Stimulated activated effector memory CD8-positive, alpha-beta T cell treated with anti-CD3 and anti-CD28 coated beads, Interleukin-12 subunit alpha, Interleukin-12 subunit beta, amount 100 ng/mL, for 72 hours (primary cell): Measurements from ENCODE around the gene F2.
A peak's percentile ranks its signal among the peaks of the same experiment; 100 is the strongest.
"Not testable (repeated sequence)": the region's sequence is repeated elsewhere in the genome, so short reads cannot be mapped to it uniquely, and the experiment has no call there.

Experiments used
- ATAC-seq: fragments of 150-1000 bp; cut with Tn5 transposase; 2 replicates; pipeline ENCODE4 v1.10.0; 2021
- DNase-seq, 2 donors: peaks; one replicate each; pipeline ENCODE4 v3.0.0; 2021 to 2022; ENCODE audit warnings: low spot score in 2 of 2
- H3K27ac Mint-ChIP-seq: one replicate; pipeline ENCODE4 v1.8.0; 2022; ENCODE audit warnings: mild to moderate bottlenecking, mixed read lengths
- H3K36me3 Mint-ChIP-seq: one replicate; pipeline ENCODE4 v1.8.0; 2022; ENCODE audit warnings: mild to moderate bottlenecking, mixed read lengths
- H3K4me1 Mint-ChIP-seq: one replicate; pipeline ENCODE4 v1.8.0; 2022; ENCODE audit warnings: mixed read lengths
- H3K4me3 Mint-ChIP-seq: one replicate; pipeline ENCODE4 v1.8.0; 2022; ENCODE audit warnings: mild to moderate bottlenecking, mixed read lengths
- H3K9me3 Mint-ChIP-seq: one replicate; pipeline ENCODE4 v1.8.0; 2022; ENCODE audit warnings: mixed read lengths

F2 gene

GRCh38 chr11:46719048-46719542 is at the start of gene F2:
TSS of gene F2 (plus strand) at chr11:46719213. CDS start at chr11:46719236, 23 bp downstream.
- H3K27ac Mint-ChIP-seq = peak within 1 kb of the TSS; percentile 48
- no peaks in the 10 kb centered on the region for H3K4me1 Mint-ChIP-seq
- DNase-seq = no peak
- no peaks in the 10 kb centered on the region for H3K9me3 Mint-ChIP-seq
- peak; percentile 37 for ATAC-seq
- H3K36me3 Mint-ChIP-seq = no peaks in the 10 kb centered on the region
- no peak within 1 kb of the TSS for H3K4me3 Mint-ChIP-seq

- Mint-ChIP-seq H3K27ac (peak overlapping the region; percentile 90), H3K4me3 (no peak overlapping the region), H3K9me3 (no peaks in the 10 kb centered on the region), H3K4me1 (peaks cover 43% of the 10 kb centered on the region), H3K36me3 (peaks cover 76% of the 10 kb centered on the region)
- DNase-seq (no peak), ATAC-seq (no peak)
These were observed 49.3 kb upstream of the F2 start for GRCh38 chr11:46669711-46670139.

DNA sequence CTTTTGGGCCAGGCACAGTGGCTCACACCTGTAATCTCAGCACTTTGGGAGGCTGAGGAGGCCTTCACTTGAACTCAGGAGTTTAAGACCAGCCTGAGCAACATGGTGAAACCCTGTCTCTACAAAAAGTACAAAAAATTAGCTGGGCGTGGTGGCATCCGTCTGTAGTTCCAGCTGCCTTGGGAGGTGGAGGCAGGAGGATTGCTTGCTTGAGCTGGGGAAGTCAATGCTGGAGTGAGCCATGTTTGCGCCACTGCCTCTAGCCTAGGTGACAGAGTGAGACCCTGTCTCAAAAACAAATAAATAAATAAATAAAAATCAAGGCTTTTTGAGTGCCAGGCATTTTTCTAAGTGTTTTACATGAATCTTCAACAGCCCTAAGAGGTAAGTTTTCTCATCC is 48.5 kb upstream of the F2 start:
- H3K4me3 Mint-ChIP-seq = peak overlapping the region; percentile 50
- DNase-seq, H3K9me3 Mint-ChIP-seq, ATAC-seq: not testable (repeated sequence)
- H3K4me1 Mint-ChIP-seq = peaks cover 48% of the 10 kb centered on the region
- H3K36me3 Mint-ChIP-seq = peaks cover 68% of the 10 kb centered on the region
- H3K27ac Mint-ChIP-seq = peak overlapping the region; percentile 90

DNA sequence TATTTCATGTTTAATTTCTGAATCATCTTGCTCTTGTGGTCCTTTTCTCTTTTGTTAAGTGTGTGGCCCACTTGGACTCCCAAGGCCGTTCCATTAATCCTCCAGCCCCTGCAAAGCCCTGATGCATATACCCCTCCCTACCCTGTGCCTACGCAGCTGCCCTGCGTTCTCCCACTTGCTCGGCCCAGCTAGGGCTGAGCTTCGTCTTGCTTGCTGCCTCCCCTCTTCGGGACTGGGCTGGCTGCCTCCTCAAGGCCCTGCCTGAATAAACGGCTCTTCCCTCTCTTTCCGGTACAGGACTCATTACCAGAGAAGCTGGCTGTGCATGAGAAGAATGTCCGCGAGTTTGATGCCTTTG is 47.1 kb upstream of the F2 start:
- peak overlapping the region; percentile 50 for H3K4me3 Mint-ChIP-seq

GRCh38 chr11:46672381-46672839 is 46.6 kb upstream of the F2 start:
- Mint-ChIP-seq H3K4me3 (peak overlapping the region; percentile 50), H3K4me1 (peaks cover 59% of the 10 kb centered on the region), H3K36me3 (peaks cover 57% of the 10 kb centered on the region), H3K9me3 (no peaks in the 10 kb centered on the region), H3K27ac (peak overlapping the region; percentile 90)
- ATAC-seq = no peak
- no peak for DNase-seq

More for the DNA sequence above, 47.1 kb upstream of the F2 start:
- Mint-ChIP-seq H3K9me3 (no peaks in the 10 kb centered on the region), H3K36me3 (peaks cover 57% of the 10 kb centered on the region), H3K4me1 (peaks cover 54% of the 10 kb centered on the region), H3K27ac (peak overlapping the region; percentile 90)
- ATAC-seq = no peak
- no peak for DNase-seq

DNA sequence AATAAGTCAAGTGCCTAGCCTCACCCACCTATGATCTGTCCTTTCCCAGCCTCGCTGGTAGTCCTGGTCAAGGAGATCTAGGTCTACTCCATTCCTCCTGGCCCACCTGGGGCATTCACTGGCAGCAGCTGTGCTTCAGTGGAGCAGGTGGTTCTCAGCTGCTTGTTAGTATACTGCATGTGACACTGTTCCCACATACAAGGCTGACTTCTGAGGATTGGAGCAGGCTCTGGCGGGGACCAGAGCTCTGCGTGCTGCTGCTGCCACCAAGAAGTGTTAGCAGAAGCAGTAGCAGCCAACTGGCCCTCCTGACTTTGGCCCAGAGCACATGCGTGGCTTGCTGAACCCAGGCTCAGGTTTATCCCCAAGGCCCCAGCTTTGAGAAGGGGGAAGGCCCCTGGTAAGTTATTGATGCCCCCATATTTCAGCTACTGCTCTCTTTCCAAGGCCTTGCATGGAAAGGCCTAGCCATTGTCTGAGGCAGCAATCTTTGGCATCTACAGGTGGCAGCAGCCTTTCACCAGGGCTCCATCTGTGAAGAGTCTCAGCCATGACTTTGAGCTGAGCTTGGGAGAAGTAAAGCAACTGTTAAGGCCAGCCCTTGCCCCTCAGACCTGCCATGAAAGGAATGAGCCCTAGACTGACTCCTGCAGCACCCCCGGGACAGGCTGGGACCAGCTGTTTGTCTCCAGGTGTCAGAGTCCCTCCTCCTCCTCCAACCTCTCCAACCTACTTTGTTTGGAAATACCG is 45.1 kb upstream of the F2 start:
- H3K4me1 Mint-ChIP-seq = peaks cover 60% of the 10 kb centered on the region
- H3K9me3 Mint-ChIP-seq = no peaks in the 10 kb centered on the region
- H3K27ac Mint-ChIP-seq = peak overlapping the region; percentile 90
- peaks cover 56% of the 10 kb centered on the region for H3K36me3 Mint-ChIP-seq
- DNase-seq = no peak
- no peak for ATAC-seq
- H3K4me3 Mint-ChIP-seq = no peak overlapping the region

- Mint-ChIP-seq H3K9me3 (no peaks in the 10 kb centered on the region), H3K4me3 (no peak overlapping the region), H3K36me3 (peaks cover 59% of the 10 kb centered on the region), H3K4me1 (peaks cover 54% of the 10 kb centered on the region), H3K27ac (peak overlapping the region; percentile 90)
- no peak for ATAC-seq
- no peak for DNase-seq
These were observed 44.3 kb upstream of the F2 start for GRCh38 chr11:46674463-46675287.

DNA sequence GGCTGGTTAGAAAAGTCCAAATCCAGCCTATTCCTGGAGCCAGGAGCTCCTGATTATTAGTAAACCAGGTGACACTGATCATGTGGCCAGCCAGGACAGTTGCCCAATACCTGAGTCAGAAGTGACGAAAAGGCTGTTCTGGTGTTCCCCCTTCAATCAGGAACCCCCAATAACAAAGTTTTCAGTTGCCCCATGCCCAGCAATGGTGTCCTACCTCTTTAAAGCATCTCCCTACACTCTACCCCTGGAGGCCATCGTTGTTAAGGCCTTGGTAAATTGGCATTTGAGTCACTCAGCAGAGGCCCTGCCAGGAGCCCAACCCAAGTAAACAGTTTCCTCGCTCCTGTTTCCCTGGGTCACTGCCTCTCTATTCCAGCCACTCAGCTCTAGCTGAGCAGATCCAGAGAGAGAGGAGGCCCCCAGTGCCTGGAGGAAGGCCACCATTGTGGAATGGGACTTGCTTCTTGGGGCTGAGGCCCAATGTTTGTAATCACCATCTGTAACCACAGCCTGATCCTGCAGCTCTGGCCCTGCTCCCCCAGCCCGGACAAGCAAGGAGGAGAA is 43.6 kb upstream of the F2 start:
- Mint-ChIP-seq H3K9me3 (no peaks in the 10 kb centered on the region), H3K36me3 (peaks cover 54% of the 10 kb centered on the region), H3K4me1 (peaks cover 48% of the 10 kb centered on the region), H3K4me3 (no peak overlapping the region), H3K27ac (peak overlapping the region; percentile 90)
- DNase-seq = no peak
- no peak for ATAC-seq

DNA sequence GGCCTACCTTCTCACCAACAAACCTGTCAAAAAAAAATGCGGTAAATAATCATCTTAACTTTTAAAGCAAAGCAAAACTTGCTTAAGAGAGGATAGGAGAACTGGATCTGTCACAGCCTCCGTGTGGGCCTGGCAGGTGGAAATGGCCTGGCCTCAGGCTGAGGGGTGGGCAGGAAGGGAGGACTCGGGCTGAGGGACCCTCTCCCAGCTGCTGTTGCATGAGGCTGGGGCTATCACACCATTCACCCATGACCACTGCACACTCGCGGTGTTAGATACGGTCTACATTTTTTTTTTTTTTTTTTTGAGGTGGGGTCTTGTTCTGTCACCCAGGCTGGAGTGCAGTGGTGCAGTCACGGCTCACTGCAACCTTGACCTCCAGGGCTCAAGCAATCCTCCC is 43.1 kb upstream of the F2 start:
- Mint-ChIP-seq H3K4me1 (peaks cover 42% of the 10 kb centered on the region), H3K9me3 (no peaks in the 10 kb centered on the region), H3K27ac (no peak overlapping the region), H3K4me3 (no peak overlapping the region), H3K36me3 (peaks cover 56% of the 10 kb centered on the region)
- ATAC-seq = no peak
- no peak for DNase-seq

DNA sequence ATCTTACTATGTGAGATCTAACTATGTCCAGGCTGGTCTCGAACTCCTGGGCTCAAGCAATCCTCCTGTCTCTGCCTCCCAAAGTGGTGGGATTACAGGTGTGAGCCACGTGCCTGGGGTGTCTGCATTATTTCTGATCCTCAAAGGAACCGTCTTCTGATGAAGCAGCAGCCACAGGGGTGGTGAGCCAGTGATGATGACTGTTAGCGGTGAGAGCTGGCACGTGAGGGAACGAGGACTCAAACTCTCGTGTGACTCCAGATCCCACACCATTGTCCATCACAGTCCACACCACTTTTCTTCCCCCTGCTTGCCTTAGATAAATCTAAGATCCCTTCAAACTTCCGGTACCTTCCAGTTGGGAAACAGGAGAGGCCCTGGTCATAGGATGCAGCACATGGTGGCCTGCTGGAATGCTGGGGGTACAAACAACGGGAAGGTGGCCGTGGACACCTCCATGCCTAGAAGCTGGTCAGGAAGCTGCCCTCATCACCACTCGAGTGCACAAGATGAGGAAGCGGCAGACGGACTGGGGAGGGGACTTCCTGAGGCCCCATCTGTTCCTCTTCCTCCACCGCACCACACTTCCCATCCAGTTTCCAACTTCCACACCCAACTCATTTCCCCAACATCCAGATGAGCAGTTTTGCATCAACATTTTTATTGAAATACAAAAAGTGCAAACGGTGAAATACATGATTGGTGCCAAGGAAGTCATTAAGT is 42.4 kb upstream of the F2 start:
- peak overlapping the region; percentile 73 for H3K27ac Mint-ChIP-seq
- H3K36me3 Mint-ChIP-seq = peaks cover 56% of the 10 kb centered on the region
- peaks cover 35% of the 10 kb centered on the region for H3K4me1 Mint-ChIP-seq
- no peak for ATAC-seq
- no peak for DNase-seq
- H3K9me3 Mint-ChIP-seq = no peaks in the 10 kb centered on the region
- H3K4me3 Mint-ChIP-seq = no peak overlapping the region

- H3K4me3 Mint-ChIP-seq = no peak overlapping the region
- H3K9me3 Mint-ChIP-seq = no peaks in the 10 kb centered on the region
- ATAC-seq = peak; percentile 5
- peaks cover 52% of the 10 kb centered on the region for H3K36me3 Mint-ChIP-seq
- peak overlapping the region; percentile 73 for H3K27ac Mint-ChIP-seq
- no peak for DNase-seq
- H3K4me1 Mint-ChIP-seq = peaks cover 30% of the 10 kb centered on the region
These were observed 41.8 kb upstream of the F2 start for GRCh38 chr11:46677169-46677568.

- H3K27ac Mint-ChIP-seq = peak overlapping the region; percentile 70
These were observed 40.8 kb upstream of the F2 start for GRCh38 chr11:46677991-46678740.

DNA sequence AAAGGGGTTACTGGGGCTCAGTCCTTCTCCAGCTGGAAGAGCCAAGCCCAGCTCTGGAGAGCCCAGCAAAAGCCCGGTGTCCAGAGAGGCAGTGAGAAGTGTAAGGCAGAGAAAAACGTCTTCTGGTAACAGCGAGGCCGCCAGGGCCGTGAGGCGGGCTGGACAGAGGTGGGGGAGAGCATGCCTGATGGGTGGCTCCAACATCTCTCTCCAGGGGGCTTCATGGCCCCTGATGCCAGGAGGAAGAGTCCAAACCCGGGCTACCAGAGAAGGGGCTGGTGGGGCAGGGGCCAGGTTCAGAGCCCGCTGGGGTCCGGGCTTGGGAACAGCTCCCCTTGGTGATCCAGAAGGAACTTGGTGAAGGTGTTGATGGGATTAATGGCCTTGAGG is 40.3 kb upstream of the F2 start:
- Mint-ChIP-seq H3K27ac (peak overlapping the region; percentile 70), H3K4me1 (peaks cover 21% of the 10 kb centered on the region), H3K4me3 (no peak overlapping the region), H3K9me3 (no peaks in the 10 kb centered on the region), H3K36me3 (peaks cover 55% of the 10 kb centered on the region)
- DNase-seq = no peak
- ATAC-seq = no peak

More at GRCh38 chr11:46677991-46678740, 40.8 kb upstream of the F2 start:
- H3K4me1 Mint-ChIP-seq = peaks cover 21% of the 10 kb centered on the region
- no peak overlapping the region for H3K4me3 Mint-ChIP-seq
- peaks cover 49% of the 10 kb centered on the region for H3K36me3 Mint-ChIP-seq
- DNase-seq = no peak
- no peaks in the 10 kb centered on the region for H3K9me3 Mint-ChIP-seq
- ATAC-seq = peak; percentile 27
